WTC11 (cell line): ENCODE measurements around the gene AP2M1. TPM values are rescaled to one million over a fixed set of nuclear protein-coding genes. Genes with fewer than 3 reads are reported as not detected.
A peak's percentile ranks its signal among the peaks of the same experiment; 100 is the strongest.

Experiments
- ATAC-seq: fragments of 200-7000 bp; cut with Tn5 transposase; 2 replicates; pipeline ENCODE4 v1.10.0; 2021; ENCODE audit warnings: mild to moderate bottlenecking, moderate library complexity
- CTCF ChIA-PET: fragments of 300-600 bp; sonication (Branson Sonifier 250); formaldehyde crosslinking; loops from one replicate; lab custom pipeline; 2021; ENCODE audit warnings: antibody characterized with exemption; lab: Charles Lee
- POLR2A ChIA-PET: fragments of 350-600 bp; sonication (Branson Sonifier 250); formaldehyde crosslinking; loops from one replicate; lab custom pipeline; 2021; ENCODE audit warnings: antibody characterized with exemption; lab: Charles Lee
- DNase-seq: peaks from one replicate; pipeline ENCODE4 v3.0.0; 2021; ENCODE audit warnings: low spot score
- H3K27ac Mint-ChIP-seq: 2 replicates; pipeline ENCODE4 v1.8.0; 2021; ENCODE audit warnings: mixed read lengths
- H3K27me3 Mint-ChIP-seq: 2 replicates; pipeline ENCODE4 v1.8.0; 2021; ENCODE audit warnings: low read depth, mild to moderate bottlenecking, moderate library complexity, mixed read lengths
- H3K36me3 Mint-ChIP-seq: 2 replicates; pipeline ENCODE4 v1.8.0; 2021; ENCODE audit warnings: mixed read lengths
- H3K4me1 Mint-ChIP-seq: 2 replicates; pipeline ENCODE4 v1.8.0; 2022; ENCODE audit warnings: mixed read lengths
- H3K4me3 Mint-ChIP-seq: 2 replicates; pipeline ENCODE4 v1.8.0; 2021; ENCODE audit warnings: mild to moderate bottlenecking, moderate library complexity, mixed read lengths
- H3K9me3 Mint-ChIP-seq: 2 replicates; pipeline ENCODE4 v1.8.0; 2021; ENCODE audit warnings: mixed read lengths
- ELF4 ChIP-seq: sonication (generic); formaldehyde crosslinking; IDR thresholded peaks from 2 replicates; pipeline ENCODE4 v1.8.1; 2022; ENCODE audit warnings: low read depth, mild to moderate bottlenecking, moderate library complexity, missing genetic modification reagents
- ESRRA ChIP-seq: sonication (generic); formaldehyde crosslinking; IDR thresholded peaks from 2 replicates; pipeline ENCODE4 v1.8.1; 2022; ENCODE audit warnings: mild to moderate bottlenecking, missing genetic modification reagents, borderline replicate concordance
- ETV6 ChIP-seq: sonication (generic); formaldehyde crosslinking; IDR thresholded peaks from 2 replicates; pipeline ENCODE4 v1.8.1; 2022; ENCODE audit warnings: mild to moderate bottlenecking, missing genetic modification reagents
- HMGA2 ChIP-seq: fragments of 250-450 bp; sonication (Bioruptor Pico); IDR thresholded peaks from 2 replicates; pipeline ENCODE4 v1.4.0; 2021; ENCODE audit warnings: mild to moderate bottlenecking, moderate library complexity
- MXD4 ChIP-seq: fragments of 250-450 bp; sonication (Bioruptor Pico); IDR thresholded peaks from 2 replicates; pipeline ENCODE4 v1.8.0; 2021; ENCODE audit warnings: mild to moderate bottlenecking, moderate library complexity, borderline replicate concordance
- NR1H2 ChIP-seq: sonication (generic); formaldehyde crosslinking; IDR thresholded peaks from 2 replicates; pipeline ENCODE4 v1.9.0; 2021; ENCODE audit warnings: mild to moderate bottlenecking, moderate library complexity, missing genetic modification reagents
- SMAD4 ChIP-seq: sonication (generic); formaldehyde crosslinking; IDR thresholded peaks from 2 replicates; pipeline ENCODE4 v1.8.0; 2022; ENCODE audit warnings: mild to moderate bottlenecking, missing genetic modification reagents
- SOX15 ChIP-seq: fragments of 250-450 bp; sonication (Bioruptor Pico); IDR thresholded peaks from 2 replicates; pipeline ENCODE4 v1.9.0; 2021; ENCODE audit warnings: mild to moderate bottlenecking
- TP53 ChIP-seq: sonication (generic); formaldehyde crosslinking; IDR thresholded peaks from 2 replicates; pipeline ENCODE4 v1.8.1; 2023; ENCODE audit warnings: mild to moderate bottlenecking, missing genetic modification reagents
- ZNF138 ChIP-seq: sonication (generic); formaldehyde crosslinking; conservative IDR thresholded peaks from 2 replicates; pipeline ENCODE4 v1.8.1; 2022; ENCODE audit warnings: mild to moderate bottlenecking, moderate library complexity, missing genetic modification reagents
- ZNF219 ChIP-seq: sonication (generic); formaldehyde crosslinking; IDR thresholded peaks from 2 replicates; pipeline ENCODE4 v1.8.0; 2023; ENCODE audit warnings: missing genetic modification reagents, mild to moderate bottlenecking, borderline replicate concordance
- ZNF263 ChIP-seq: sonication (generic); formaldehyde crosslinking; IDR thresholded peaks from 2 replicates; pipeline ENCODE4 v1.8.1; 2022; ENCODE audit warnings: low read depth, mild to moderate bottlenecking, moderate library complexity, missing genetic modification reagents
- total RNA-seq: library from RNA; stranded (reverse); gene quantifications from 3 replicates; pipeline ENCODE4 v1.2.3, GENCODE V29; 2021
- TF ChIP-seq, protein P1 (sequence below): fragments of 250-450 bp; sonication (Bioruptor Pico); IDR thresholded peaks from 2 replicates; pipeline ENCODE4 v1.9.0; 2021; ENCODE audit warnings: mild to moderate bottlenecking
- TF ChIP-seq, protein P2 (sequence below): fragments of 250-450 bp; sonication (Bioruptor Pico); IDR thresholded peaks from 2 replicates; pipeline ENCODE4 v2.1.2; 2022; ENCODE audit warnings: mild to moderate bottlenecking, moderate library complexity
- TF ChIP-seq, protein P3 (sequence below): sonication (generic); formaldehyde crosslinking; IDR thresholded peaks from 2 replicates; pipeline ENCODE4 v1.8.1; 2022; ENCODE audit warnings: mild to moderate bottlenecking, moderate library complexity, missing genetic modification reagents
- TF ChIP-seq, protein P4 (sequence below): sonication (generic); formaldehyde crosslinking; IDR thresholded peaks from 2 replicates; pipeline ENCODE4 v1.8.0; 2022; ENCODE audit warnings: mild to moderate bottlenecking, missing genetic modification reagents
- TF ChIP-seq, protein P5 (sequence below): sonication (generic); formaldehyde crosslinking; conservative IDR thresholded peaks from 2 replicates; pipeline ENCODE4 v1.8.1; 2022; ENCODE audit warnings: mild to moderate bottlenecking, missing genetic modification reagents
- TF ChIP-seq, protein P6 (sequence below): sonication (generic); formaldehyde crosslinking; IDR thresholded peaks from 2 replicates; pipeline ENCODE4 v1.8.1; 2023; ENCODE audit warnings: mild to moderate bottlenecking, missing genetic modification reagents, moderate library complexity
- TF ChIP-seq, protein P7 (sequence below): sonication (generic); formaldehyde crosslinking; IDR thresholded peaks from 2 replicates; pipeline ENCODE4 v1.8.1; 2022; ENCODE audit warnings: missing genetic modification reagents, borderline replicate concordance
- TF ChIP-seq, protein P8 (sequence below): fragments of 250-450 bp; sonication (Bioruptor Pico); IDR thresholded peaks from 2 replicates; pipeline ENCODE4 v1.9.0; 2021; ENCODE audit warnings: moderate library complexity, mild to moderate bottlenecking, inconsistent platforms, borderline replicate concordance
- TF ChIP-seq, protein P9 (sequence below): fragments of 250-450 bp; sonication (Bioruptor Pico); IDR thresholded peaks from 2 replicates; pipeline ENCODE4 v1.9.0; 2021; ENCODE audit warnings: mild to moderate bottlenecking, borderline replicate concordance

Gene AP2M1
- total RNA-seq, 1 experiment from 2014 or later = 399 TPM

DNA sequence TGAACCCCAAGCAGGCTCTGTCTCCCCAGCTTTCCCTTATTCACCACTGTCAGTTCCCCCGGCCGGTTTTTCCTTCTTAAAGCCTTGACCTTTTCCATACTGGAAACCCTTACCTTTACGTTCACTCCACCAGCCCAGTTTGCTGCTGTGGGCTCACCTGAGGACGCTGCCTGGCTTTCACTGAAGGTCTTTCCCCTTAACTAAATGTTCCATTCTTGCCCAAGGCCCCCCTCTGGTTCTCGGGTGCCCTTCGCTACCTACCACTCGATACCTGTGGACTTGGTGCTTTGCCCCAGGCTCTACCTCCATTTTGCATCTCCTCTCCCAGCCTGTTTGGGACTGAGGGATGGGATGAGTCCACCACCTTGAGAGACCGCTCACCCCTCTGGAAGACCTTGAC lies 851 bp downstream of the AP2M1 start:
- Mint-ChIP-seq H3K9me3 (no peaks in the 10 kb centered on the region), H3K36me3 (peaks cover 38% of the 10 kb centered on the region)
- TF ChIP-seq ETV6 (CRISPR knock-in tag) (no peak), NR1H2 (CRISPR knock-in tag) (no peak), HMGA2 (CRISPR knock-in tag) (no peak), ZNF138 (CRISPR knock-in tag) (no peak)
- TF ChIP-seq, protein P1, sequence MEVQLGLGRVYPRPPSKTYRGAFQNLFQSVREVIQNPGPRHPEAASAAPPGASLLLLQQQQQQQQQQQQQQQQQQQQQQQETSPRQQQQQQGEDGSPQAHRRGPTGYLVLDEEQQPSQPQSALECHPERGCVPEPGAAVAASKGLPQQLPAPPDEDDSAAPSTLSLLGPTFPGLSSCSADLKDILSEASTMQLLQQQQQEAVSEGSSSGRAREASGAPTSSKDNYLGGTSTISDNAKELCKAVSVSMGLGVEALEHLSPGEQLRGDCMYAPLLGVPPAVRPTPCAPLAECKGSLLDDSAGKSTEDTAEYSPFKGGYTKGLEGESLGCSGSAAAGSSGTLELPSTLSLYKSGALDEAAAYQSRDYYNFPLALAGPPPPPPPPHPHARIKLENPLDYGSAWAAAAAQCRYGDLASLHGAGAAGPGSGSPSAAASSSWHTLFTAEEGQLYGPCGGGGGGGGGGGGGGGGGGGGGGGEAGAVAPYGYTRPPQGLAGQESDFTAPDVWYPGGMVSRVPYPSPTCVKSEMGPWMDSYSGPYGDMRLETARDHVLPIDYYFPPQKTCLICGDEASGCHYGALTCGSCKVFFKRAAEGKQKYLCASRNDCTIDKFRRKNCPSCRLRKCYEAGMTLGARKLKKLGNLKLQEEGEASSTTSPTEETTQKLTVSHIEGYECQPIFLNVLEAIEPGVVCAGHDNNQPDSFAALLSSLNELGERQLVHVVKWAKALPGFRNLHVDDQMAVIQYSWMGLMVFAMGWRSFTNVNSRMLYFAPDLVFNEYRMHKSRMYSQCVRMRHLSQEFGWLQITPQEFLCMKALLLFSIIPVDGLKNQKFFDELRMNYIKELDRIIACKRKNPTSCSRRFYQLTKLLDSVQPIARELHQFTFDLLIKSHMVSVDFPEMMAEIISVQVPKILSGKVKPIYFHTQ = no peak
- TF ChIP-seq, protein P2, sequence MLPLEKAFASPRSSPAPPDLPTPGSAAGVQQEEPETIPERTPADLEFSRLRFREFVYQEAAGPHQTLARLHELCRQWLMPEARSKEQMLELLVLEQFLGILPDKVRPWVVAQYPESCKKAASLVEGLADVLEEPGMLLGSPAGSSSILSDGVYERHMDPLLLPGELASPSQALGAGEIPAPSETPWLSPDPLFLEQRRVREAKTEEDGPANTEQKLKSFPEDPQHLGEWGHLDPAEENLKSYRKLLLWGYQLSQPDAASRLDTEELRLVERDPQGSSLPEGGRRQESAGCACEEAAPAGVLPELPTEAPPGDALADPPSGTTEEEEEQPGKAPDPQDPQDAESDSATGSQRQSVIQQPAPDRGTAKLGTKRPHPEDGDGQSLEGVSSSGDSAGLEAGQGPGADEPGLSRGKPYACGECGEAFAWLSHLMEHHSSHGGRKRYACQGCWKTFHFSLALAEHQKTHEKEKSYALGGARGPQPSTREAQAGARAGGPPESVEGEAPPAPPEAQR = no peak
- TF ChIP-seq, protein P3, sequence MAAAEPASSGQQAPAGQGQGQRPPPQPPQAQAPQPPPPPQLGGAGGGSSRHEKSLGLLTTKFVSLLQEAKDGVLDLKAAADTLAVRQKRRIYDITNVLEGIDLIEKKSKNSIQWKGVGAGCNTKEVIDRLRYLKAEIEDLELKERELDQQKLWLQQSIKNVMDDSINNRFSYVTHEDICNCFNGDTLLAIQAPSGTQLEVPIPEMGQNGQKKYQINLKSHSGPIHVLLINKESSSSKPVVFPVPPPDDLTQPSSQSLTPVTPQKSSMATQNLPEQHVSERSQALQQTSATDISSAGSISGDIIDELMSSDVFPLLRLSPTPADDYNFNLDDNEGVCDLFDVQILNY (CRISPR knock-in tag) = no peak
- TF ChIP-seq, protein P4, sequence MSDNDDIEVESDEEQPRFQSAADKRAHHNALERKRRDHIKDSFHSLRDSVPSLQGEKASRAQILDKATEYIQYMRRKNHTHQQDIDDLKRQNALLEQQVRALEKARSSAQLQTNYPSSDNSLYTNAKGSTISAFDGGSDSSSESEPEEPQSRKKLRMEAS (CRISPR knock-in tag) = no peak
- TF ChIP-seq, all 79 proteins: peak for 0
- Mint-ChIP-seq H3K4me1 (peaks cover 28% of the 10 kb centered on the region), H3K27ac (peak overlapping the region; percentile 98), H3K4me3 (peak overlapping the region; percentile 97), H3K27me3 (no peaks in the 10 kb centered on the region)
- DNase-seq (no peak), ATAC-seq (no peak)
- ChIA-PET POLR2A (interaction anchor here (0.6 to 1.4 kb wide), 2 partner anchors 11 to 66 kb away, joined by 3 to 7 read pairs; partner anchors contain the start of gene ABCF3), CTCF (interaction anchor here (1.6 kb wide), 1 partner anchor 280 kb away, joined by 8 read pairs; no protein-coding TSS in a partner anchor)

DNA sequence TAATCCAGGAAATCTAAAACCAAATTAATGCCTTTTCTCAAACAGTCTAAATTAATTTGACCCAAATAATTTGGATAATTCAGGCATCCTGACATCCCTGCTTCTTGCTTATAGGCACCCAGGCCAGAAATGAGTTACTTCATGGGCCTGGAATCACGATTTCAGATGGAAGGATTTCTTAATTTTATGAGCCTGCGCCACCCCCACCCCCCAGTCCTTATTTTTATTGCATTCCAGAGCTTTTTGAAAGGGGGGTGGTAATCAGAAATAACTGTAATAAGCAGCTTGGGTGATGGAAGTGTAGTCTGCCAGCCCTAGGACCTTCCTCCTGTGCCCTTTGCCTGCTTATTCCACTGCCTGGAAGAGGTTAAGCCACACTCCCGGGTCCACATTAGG lies 1.3 kb downstream of the AP2M1 start:
- no peak for DNase-seq
- peak; percentile 1 for ATAC-seq
- Mint-ChIP-seq H3K4me3 (peak overlapping the region; percentile 97), H3K27me3 (no peaks in the 10 kb centered on the region), H3K36me3 (peaks cover 39% of the 10 kb centered on the region), H3K27ac (peak overlapping the region; percentile 98), H3K9me3 (no peaks in the 10 kb centered on the region), H3K4me1 (peaks cover 28% of the 10 kb centered on the region)
- ChIA-PET POLR2A (interaction anchor here (0.6 to 1.6 kb wide), 4 partner anchors 10 to 224 kb away, joined by 3 to 15 read pairs (median 8); partner anchors contain the start of genes ABCF3 and DVL3), CTCF (interaction anchor here (0.6 to 1.7 kb wide), 10 partner anchors 23 to 281 kb away, joined by 3 to 9 read pairs (median 3); partner anchors contain the start of gene EIF2B5)
- TF ChIP-seq MXD4 (CRISPR knock-in tag) (no peak), SOX15 (CRISPR knock-in tag) (no peak), ZNF263 (CRISPR knock-in tag) (no peak), ZNF219 (no peak), TP53 (no peak), NR1H2 (CRISPR knock-in tag) (no peak), ELF4 (CRISPR knock-in tag) (no peak), SMAD4 (no peak), ESRRA (no peak)
- TF ChIP-seq, protein P5, sequence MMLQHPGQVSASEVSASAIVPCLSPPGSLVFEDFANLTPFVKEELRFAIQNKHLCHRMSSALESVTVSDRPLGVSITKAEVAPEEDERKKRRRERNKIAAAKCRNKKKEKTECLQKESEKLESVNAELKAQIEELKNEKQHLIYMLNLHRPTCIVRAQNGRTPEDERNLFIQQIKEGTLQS (CRISPR knock-in tag) = no peak
- TF ChIP-seq, protein P6, sequence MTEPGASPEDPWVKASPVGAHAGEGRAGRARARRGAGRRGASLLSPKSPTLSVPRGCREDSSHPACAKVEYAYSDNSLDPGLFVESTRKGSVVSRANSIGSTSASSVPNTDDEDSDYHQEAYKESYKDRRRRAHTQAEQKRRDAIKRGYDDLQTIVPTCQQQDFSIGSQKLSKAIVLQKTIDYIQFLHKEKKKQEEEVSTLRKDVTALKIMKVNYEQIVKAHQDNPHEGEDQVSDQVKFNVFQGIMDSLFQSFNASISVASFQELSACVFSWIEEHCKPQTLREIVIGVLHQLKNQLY (CRISPR knock-in tag) = no peak
- TF ChIP-seq, protein P7, sequence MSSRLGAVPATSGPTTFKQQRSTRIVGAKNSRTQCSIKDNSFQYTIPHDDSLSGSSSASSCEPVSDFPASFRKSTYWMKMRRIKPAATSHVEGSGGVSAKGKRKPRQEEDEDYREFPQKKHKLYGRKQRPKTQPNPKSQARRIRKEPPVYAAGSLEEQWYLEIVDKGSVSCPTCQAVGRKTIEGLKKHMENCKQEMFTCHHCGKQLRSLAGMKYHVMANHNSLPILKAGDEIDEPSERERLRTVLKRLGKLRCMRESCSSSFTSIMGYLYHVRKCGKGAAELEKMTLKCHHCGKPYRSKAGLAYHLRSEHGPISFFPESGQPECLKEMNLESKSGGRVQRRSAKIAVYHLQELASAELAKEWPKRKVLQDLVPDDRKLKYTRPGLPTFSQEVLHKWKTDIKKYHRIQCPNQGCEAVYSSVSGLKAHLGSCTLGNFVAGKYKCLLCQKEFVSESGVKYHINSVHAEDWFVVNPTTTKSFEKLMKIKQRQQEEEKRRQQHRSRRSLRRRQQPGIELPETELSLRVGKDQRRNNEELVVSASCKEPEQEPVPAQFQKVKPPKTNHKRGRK (CRISPR knock-in tag) = no peak
- TF ChIP-seq, protein P8, sequence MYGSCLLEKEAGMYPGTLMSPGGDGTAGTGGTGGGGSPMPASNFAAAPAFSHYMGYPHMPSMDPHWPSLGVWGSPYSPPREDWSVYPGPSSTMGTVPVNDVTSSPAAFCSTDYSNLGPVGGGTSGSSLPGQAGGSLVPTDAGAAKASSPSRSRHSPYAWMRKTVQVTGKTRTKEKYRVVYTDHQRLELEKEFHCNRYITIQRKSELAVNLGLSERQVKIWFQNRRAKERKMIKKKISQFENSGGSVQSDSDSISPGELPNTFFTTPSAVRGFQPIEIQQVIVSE (CRISPR knock-in tag) = no peak
- TF ChIP-seq, protein P9, sequence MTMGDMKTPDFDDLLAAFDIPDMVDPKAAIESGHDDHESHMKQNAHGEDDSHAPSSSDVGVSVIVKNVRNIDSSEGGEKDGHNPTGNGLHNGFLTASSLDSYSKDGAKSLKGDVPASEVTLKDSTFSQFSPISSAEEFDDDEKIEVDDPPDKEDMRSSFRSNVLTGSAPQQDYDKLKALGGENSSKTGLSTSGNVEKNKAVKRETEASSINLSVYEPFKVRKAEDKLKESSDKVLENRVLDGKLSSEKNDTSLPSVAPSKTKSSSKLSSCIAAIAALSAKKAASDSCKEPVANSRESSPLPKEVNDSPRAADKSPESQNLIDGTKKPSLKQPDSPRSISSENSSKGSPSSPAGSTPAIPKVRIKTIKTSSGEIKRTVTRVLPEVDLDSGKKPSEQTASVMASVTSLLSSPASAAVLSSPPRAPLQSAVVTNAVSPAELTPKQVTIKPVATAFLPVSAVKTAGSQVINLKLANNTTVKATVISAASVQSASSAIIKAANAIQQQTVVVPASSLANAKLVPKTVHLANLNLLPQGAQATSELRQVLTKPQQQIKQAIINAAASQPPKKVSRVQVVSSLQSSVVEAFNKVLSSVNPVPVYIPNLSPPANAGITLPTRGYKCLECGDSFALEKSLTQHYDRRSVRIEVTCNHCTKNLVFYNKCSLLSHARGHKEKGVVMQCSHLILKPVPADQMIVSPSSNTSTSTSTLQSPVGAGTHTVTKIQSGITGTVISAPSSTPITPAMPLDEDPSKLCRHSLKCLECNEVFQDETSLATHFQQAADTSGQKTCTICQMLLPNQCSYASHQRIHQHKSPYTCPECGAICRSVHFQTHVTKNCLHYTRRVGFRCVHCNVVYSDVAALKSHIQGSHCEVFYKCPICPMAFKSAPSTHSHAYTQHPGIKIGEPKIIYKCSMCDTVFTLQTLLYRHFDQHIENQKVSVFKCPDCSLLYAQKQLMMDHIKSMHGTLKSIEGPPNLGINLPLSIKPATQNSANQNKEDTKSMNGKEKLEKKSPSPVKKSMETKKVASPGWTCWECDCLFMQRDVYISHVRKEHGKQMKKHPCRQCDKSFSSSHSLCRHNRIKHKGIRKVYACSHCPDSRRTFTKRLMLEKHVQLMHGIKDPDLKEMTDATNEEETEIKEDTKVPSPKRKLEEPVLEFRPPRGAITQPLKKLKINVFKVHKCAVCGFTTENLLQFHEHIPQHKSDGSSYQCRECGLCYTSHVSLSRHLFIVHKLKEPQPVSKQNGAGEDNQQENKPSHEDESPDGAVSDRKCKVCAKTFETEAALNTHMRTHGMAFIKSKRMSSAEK (CRISPR knock-in tag) = no peak
